ENCODE results near the gene ASIC4.

ASIC4 gene

GRCh38 chr2:219533930-219534661 is 19.8 kb downstream of the ASIC4 start:
- no peak for TF ChIP-seq CTCF (IDR thresholded peaks at IDR 0.05; ENCODE audit: insufficient read depth, low read depth, low read length, missing control alignments)
- DNase-seq (ENCODE audit: low read depth) = no peak
- H3K4me3 ChIP-seq (ENCODE audit: low read depth, low read length) = no peak overlapping the region

GRCh38 chr2:219536425-219536824 is 22.1 kb downstream of the ASIC4 start:
- no peak for TF ChIP-seq CTCF (IDR thresholded peaks at IDR 0.05; ENCODE audit: insufficient read depth, low read depth, low read length, missing control alignments)
- no peak for DNase-seq (ENCODE audit: low read depth)
- no peak overlapping the region for H3K4me3 ChIP-seq (ENCODE audit: low read depth, low read length)

- TF ChIP-seq CTCF (IDR thresholded peaks at IDR 0.05; ENCODE audit: insufficient read depth, low read depth, low read length, missing control alignments) = no peak
Measured at GRCh38 chr2:219536967-219537366, 22.7 kb downstream of the ASIC4 start.

GRCh38 chr2:219537657-219538488 is 23.6 kb downstream of the ASIC4 start:
- H3K4me3 ChIP-seq (ENCODE audit: low read depth, low read length) = no peak overlapping the region
- no peak for DNase-seq (ENCODE audit: low read depth)
- TF ChIP-seq CTCF (IDR thresholded peaks at IDR 0.05; ENCODE audit: insufficient read depth, low read depth, low read length, missing control alignments) = no peak

More at GRCh38 chr2:219536967-219537366, 22.7 kb downstream of the ASIC4 start:
- no peak overlapping the region for H3K4me3 ChIP-seq (ENCODE audit: low read depth, low read length)
- DNase-seq (ENCODE audit: low read depth) = no peak

GRCh38 chr2:219538504-219538951 is 24.2 kb downstream of the ASIC4 start:
- no peak for DNase-seq (ENCODE audit: low read depth)
- TF ChIP-seq CTCF (IDR thresholded peaks at IDR 0.05; ENCODE audit: insufficient read depth, low read depth, low read length, missing control alignments) = no peak
- H3K4me3 ChIP-seq (ENCODE audit: low read depth, low read length) = no peak overlapping the region

GRCh38 chr2:219538956-219539788 is 24.9 kb downstream of the ASIC4 start:
- H3K4me3 ChIP-seq (ENCODE audit: low read depth, low read length) = no peak overlapping the region
- TF ChIP-seq CTCF (IDR thresholded peaks at IDR 0.05; ENCODE audit: insufficient read depth, low read depth, low read length, missing control alignments) = no peak
- DNase-seq (ENCODE audit: low read depth) = no peak

All from GM12865 (cell line).